ENCODE data around the gene BCAR3.
A peak's percentile ranks its signal among the peaks of the same experiment; 100 is the strongest.
"Not testable (repeated sequence)": the region's sequence is repeated elsewhere in the genome, so short reads cannot be mapped to it uniquely, and the experiment has no call there.

The BCAR3 gene

GRCh38 chr1:93705892-93706500 lies 24.4 kb upstream of the BCAR3 start:
- no peak for DNase-seq (ENCODE audit: low spot score)

GRCh38 chr1:93704052-93704451 lies 22.4 kb upstream of the BCAR3 start:
- no peak for DNase-seq (ENCODE audit: low spot score)

GRCh38 chr1:93703643-93704042 lies 22.0 kb upstream of the BCAR3 start:
- DNase-seq (ENCODE audit: low spot score), result no peak

- DNase-seq (ENCODE audit: low spot score), result no peak
These were observed 21.2 kb upstream of the BCAR3 start for GRCh38 chr1:93702828-93703183.

GRCh38 chr1:93702111-93702827 lies 20.6 kb upstream of the BCAR3 start:
- DNase-seq (ENCODE audit: low spot score), result no peak

GRCh38 chr1:93701629-93702028 lies 20.0 kb upstream of the BCAR3 start:
- DNase-seq (ENCODE audit: low spot score), result peak; percentile 97

GRCh38 chr1:93700532-93701469 lies 19.2 kb upstream of the BCAR3 start:
- no peak for DNase-seq (ENCODE audit: low spot score)

GRCh38 chr1:93699503-93700168 lies 18.0 kb upstream of the BCAR3 start:
- DNase-seq (ENCODE audit: low spot score), result no peak

GRCh38 chr1:93699049-93699384 lies 17.4 kb upstream of the BCAR3 start:
- no peak for DNase-seq (ENCODE audit: low spot score)

GRCh38 chr1:93698329-93699048 lies 16.9 kb upstream of the BCAR3 start:
- no peak for DNase-seq (ENCODE audit: low spot score)

- DNase-seq (ENCODE audit: low spot score), result not testable (repeated sequence)
These were observed 15.9 kb upstream of the BCAR3 start for GRCh38 chr1:93697566-93697965.

GRCh38 chr1:93695411-93696005 lies 13.9 kb upstream of the BCAR3 start:
- no peak for DNase-seq (ENCODE audit: low spot score)

GRCh38 chr1:93694819-93695218 lies 13.2 kb upstream of the BCAR3 start:
- DNase-seq (ENCODE audit: low spot score), result peak; percentile 35

- peak; percentile 43 for DNase-seq (ENCODE audit: low spot score)
These were observed 12.4 kb upstream of the BCAR3 start for GRCh38 chr1:93694039-93694438.

GRCh38 chr1:93692983-93693591 lies 11.4 kb upstream of the BCAR3 start:
- DNase-seq (ENCODE audit: low spot score), result peak; percentile 80

GRCh38 chr1:93692451-93692861 lies 10.8 kb upstream of the BCAR3 start:
- no peak for DNase-seq (ENCODE audit: low spot score)

GRCh38 chr1:93692026-93692425 lies 10.4 kb upstream of the BCAR3 start:
- no peak for DNase-seq (ENCODE audit: low spot score)

- DNase-seq (ENCODE audit: low spot score), result no peak
These were observed 9.5 kb upstream of the BCAR3 start for GRCh38 chr1:93690921-93691789.

GRCh38 chr1:93690341-93690740 lies 8.7 kb upstream of the BCAR3 start:
- DNase-seq (ENCODE audit: low spot score), result no peak

Data from AG20443 (cell line).